Measurements from ENCODE around the gene SIPA1L3. TPM values are rescaled to one million over a fixed set of nuclear protein-coding genes. Genes with fewer than 3 reads are reported as not detected.

Gene SIPA1L3
- total RNA-seq, 4 donors from 2014 or later: 11.1 to 25.3 (median 14.5) TPM

GRCh38 chr19:38056646-38057045, 149.6 kb downstream of the SIPA1L3 start:
- H3K27ac ChIP-seq: no peak overlapping the region
- WGBS, 2 donors: 86 to 99% methylated on average over 10 of the region's 10 CpGs

DNA sequence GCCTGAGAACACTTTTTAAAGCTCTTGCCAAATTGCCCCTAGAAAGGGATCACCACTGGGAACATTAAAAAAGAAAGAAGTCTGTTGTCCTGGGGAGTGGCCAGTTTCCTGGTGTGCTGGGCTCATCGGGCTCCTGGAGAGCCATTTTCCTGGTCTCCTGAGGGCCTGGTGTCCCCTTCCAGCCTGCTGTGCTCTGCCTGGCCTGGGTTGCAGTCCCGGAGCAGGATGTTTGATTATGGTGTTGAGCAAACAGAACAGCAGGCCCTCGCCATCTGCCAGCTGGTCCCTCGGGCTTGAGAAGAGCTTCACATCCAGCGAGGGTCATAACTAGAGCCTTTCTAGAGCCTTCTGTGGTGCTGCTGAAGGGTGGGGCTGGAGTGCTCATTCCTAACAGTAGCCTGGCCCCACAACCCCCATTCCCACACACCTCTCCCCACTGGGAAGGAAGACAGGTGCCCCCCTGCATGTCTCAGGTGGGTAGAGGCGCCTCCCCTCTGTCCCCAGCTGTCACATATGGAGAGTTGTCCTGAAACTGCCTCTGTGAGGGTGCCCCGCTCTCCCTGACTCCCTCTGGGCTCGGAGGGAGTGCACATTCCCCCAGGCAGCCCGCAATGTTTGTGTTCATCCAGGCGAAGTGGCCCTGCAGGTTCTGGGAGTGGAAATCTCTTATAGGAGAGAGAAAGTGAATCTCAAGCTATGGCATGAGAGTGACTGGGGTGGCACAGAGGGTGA, 151.1 kb downstream of the SIPA1L3 start:
- 24 to 44% methylated on average over 3 to 6 of the region's 10 CpGs for WGBS, 2 donors

More at GRCh38 chr19:38056646-38057045, 149.6 kb downstream of the SIPA1L3 start:
- no peak for TF ChIP-seq CTCF (IDR thresholded peaks at IDR 0.05)
- no peak for TF ChIP-seq POLR2A (IDR thresholded peaks at IDR 0.05)
- Histone ChIP-seq H3K27me3 (no peaks in the 10 kb centered on the region), H3K4me1 (peaks cover 0 to 17% (median 0%) of the 10 kb centered on the region in 3 donors), H3K9me3 (no peaks in the 10 kb centered on the region), H3K36me3 (no peaks in the 10 kb centered on the region), H3K4me3 (no peak overlapping the region)
- DNase-seq: no peak
- intact Hi-C loops (cut with DNase I): no loop called here

GRCh38 chr19:38059897-38060296, 152.9 kb downstream of the SIPA1L3 start:
- intact Hi-C loops (cut with DNase I): no loop called here
- no peaks in the 10 kb centered on the region for H3K27me3 ChIP-seq
- peaks cover 0 to 8% (median 0%) of the 10 kb centered on the region in 3 donors for H3K36me3 ChIP-seq
- peaks cover 0 to 17% (median 0%) of the 10 kb centered on the region in 3 donors for H3K4me1 ChIP-seq
- no peak overlapping the region for H3K4me3 ChIP-seq
- H3K9me3 ChIP-seq: no peaks in the 10 kb centered on the region
- WGBS, 2 donors: 55 to 61% methylated on average over 7 of the region's 7 CpGs
- no peak for DNase-seq
- TF ChIP-seq CTCF (IDR thresholded peaks at IDR 0.05) (no peak), POLR2A (IDR thresholded peaks at IDR 0.05) (no peak)
- peak overlapping the region in 1 of 4 donors; percentile 17 for H3K27ac ChIP-seq

More for the DNA sequence above, 151.1 kb downstream of the SIPA1L3 start:
- intact Hi-C loops (cut with DNase I): no loop called here
- peaks cover 0 to 17% (median 0%) of the 10 kb centered on the region in 3 donors for H3K4me1 ChIP-seq
- H3K27me3 ChIP-seq: no peaks in the 10 kb centered on the region
- H3K4me3 ChIP-seq: no peak overlapping the region
- H3K36me3 ChIP-seq: no peaks in the 10 kb centered on the region
- TF ChIP-seq POLR2A (IDR thresholded peaks at IDR 0.05) (no peak), CTCF (IDR thresholded peaks at IDR 0.05) (no peak)
- peak overlapping the region; percentile 60 to 66 (median 64) for H3K27ac ChIP-seq
- DNase-seq: no peak
- H3K9me3 ChIP-seq: no peaks in the 10 kb centered on the region

DNA sequence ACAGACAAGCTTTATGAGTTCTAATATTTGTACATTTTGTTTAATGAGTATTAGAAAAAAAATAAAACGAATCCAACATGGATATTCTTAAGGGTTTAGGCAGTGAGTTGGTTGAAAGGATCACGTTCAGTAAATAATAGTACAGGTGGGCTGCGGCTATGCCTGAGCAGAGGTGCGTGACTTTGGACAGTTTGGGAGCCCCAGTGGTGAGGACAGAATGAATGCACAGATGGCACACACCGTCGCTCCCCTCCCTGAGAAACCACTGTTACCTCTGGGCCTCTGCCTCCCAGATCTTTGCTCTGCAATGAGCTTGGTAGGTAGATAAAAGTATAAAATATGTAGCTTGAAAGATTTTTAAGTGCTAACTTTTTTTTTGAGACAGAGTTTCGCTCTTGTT, 153.3 kb downstream of the SIPA1L3 start:
- H3K36me3 ChIP-seq: peaks cover 0 to 8% (median 0%) of the 10 kb centered on the region in 3 donors
- no peak for TF ChIP-seq POLR2A (IDR thresholded peaks at IDR 0.05)
- TF ChIP-seq CTCF (IDR thresholded peaks at IDR 0.05): no peak
- intact Hi-C loops (cut with DNase I): no loop called here
- H3K4me1 ChIP-seq: peaks cover 0 to 17% (median 0%) of the 10 kb centered on the region in 3 donors
- H3K9me3 ChIP-seq: no peaks in the 10 kb centered on the region
- no peak overlapping the region for H3K4me3 ChIP-seq
- peak overlapping the region in 1 of 4 donors; percentile 17 for H3K27ac ChIP-seq
- WGBS, 2 donors: 85 to 89% methylated on average over 7 of the region's 7 CpGs
- H3K27me3 ChIP-seq: no peaks in the 10 kb centered on the region
- no peak for DNase-seq

DNA sequence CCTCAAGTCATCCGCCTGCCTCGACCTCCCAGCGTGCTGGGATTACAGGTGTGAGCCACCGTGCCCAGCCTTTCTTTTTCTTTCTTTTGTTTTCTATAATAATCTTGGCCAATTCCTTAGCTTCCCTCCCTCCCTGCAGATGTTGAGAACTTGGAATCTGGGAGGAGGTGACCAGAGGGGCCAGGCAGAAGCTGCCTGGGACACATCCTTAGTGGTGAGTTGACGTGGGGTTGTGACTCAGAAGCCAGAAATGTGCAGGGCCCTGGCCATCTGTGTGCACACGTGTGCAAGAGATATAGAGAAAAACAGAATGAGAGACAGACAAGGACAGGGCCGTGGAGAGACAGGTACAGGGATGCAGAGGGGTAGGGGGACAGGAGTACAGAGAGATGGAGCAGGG, 154.3 kb downstream of the SIPA1L3 start:
- Histone ChIP-seq H3K27me3 (no peaks in the 10 kb centered on the region), H3K9me3 (no peaks in the 10 kb centered on the region), H3K4me3 (no peak overlapping the region), H3K36me3 (peaks cover 0 to 8% (median 0%) of the 10 kb centered on the region in 3 donors), H3K4me1 (peaks cover 0 to 17% (median 0%) of the 10 kb centered on the region in 3 donors), H3K27ac (no peak overlapping the region)
- 81 to 82% methylated on average over 7 of the region's 7 CpGs for WGBS, 2 donors
- TF ChIP-seq CTCF (IDR thresholded peaks at IDR 0.05) (no peak), POLR2A (IDR thresholded peaks at IDR 0.05) (no peak)
- no peak for DNase-seq
- intact Hi-C loops (cut with DNase I): no loop called here
